Brain microvascular endothelial cell (primary cell): ENCODE data around the gene ZSCAN26.
"Not testable (repeated sequence)": the region's sequence is repeated elsewhere in the genome, so short reads cannot be mapped to it uniquely, and the experiment has no call there.

Source experiments
- DNase-seq: peaks from one replicate; pipeline ENCODE4 v3.0.0-alpha.2; 2020
- H3K27ac ChIP-seq: fragments of 250-450 bp; sonication (Bioruptor Pico); 2 replicates; pipeline ENCODE4 v1.5.1; 2020; ENCODE audit warnings: mild to moderate bottlenecking, moderate library complexity
- H3K27me3 ChIP-seq: fragments of 250-450 bp; sonication (Bioruptor Pico); replicated peaks from 2 replicates; pipeline ENCODE4 v1.5.1; 2020; ENCODE audit warnings: mild to moderate bottlenecking
- H3K36me3 ChIP-seq: fragments of 250-450 bp; sonication (Bioruptor Pico); replicated peaks from 2 replicates; pipeline ENCODE4 v1.5.1; 2020; ENCODE audit warnings: mild to moderate bottlenecking
- H3K4me3 ChIP-seq: 2 replicates; pipeline ENCODE4 v1.5.1; 2011; ENCODE audit warnings: low read depth, mild to moderate bottlenecking, control low read depth, low read length, moderate library complexity
- CTCF ChIP-seq: IDR thresholded peaks from 2 replicates; pipeline ENCODE4 v1.5.1; 2011; ENCODE audit warnings: low read depth, mild to moderate bottlenecking, moderate library complexity, low read length, control low read depth, inconsistent platforms; ENCODE audit errors: missing control alignments
- in situ Hi-C: cut with HindIII; loops from 2 replicates; pipeline ENCODE4 v1.10.0; 2017; ENCODE audit warnings: low sequenced_read_pairs, low pct_ligation_motif_present

ZSCAN26 gene

GRCh38 chr6:28295326-28295725 lies 28.4 kb downstream of the ZSCAN26 start:
- no peak overlapping the region for H3K4me3 ChIP-seq
- in situ Hi-C loops: no loop called here
- peaks cover 3% of the 10 kb centered on the region for H3K36me3 ChIP-seq
- DNase-seq: no peak
- H3K27me3 ChIP-seq: no peaks in the 10 kb centered on the region
- TF ChIP-seq CTCF: no peak
- no peak overlapping the region for H3K27ac ChIP-seq

GRCh38 chr6:28296520-28297060 lies 29.6 kb downstream of the ZSCAN26 start:
- no peak for DNase-seq
- no peak for TF ChIP-seq CTCF
- H3K36me3 ChIP-seq: peaks cover 6% of the 10 kb centered on the region
- no peaks in the 10 kb centered on the region for H3K27me3 ChIP-seq
- no peak overlapping the region for H3K4me3 ChIP-seq
- no peak overlapping the region for H3K27ac ChIP-seq
- in situ Hi-C loops: no loop called here

- no peaks in the 10 kb centered on the region for H3K27me3 ChIP-seq
- no peak overlapping the region for H3K4me3 ChIP-seq
- H3K36me3 ChIP-seq: peaks cover 5% of the 10 kb centered on the region
- in situ Hi-C loops: no loop called here
- TF ChIP-seq CTCF: no peak
- no peak overlapping the region for H3K27ac ChIP-seq
- no peak for DNase-seq
These were observed 36.6 kb downstream of the ZSCAN26 start for GRCh38 chr6:28303570-28303969.

- H3K27me3 ChIP-seq, DNase-seq, H3K36me3 ChIP-seq, H3K4me3 ChIP-seq, in situ Hi-C loops, H3K27ac ChIP-seq: not testable (repeated sequence)
These were observed 39.4 kb downstream of the ZSCAN26 start for GRCh38 chr6:28306363-28306762.

GRCh38 chr6:28311139-28311823 lies 44.3 kb downstream of the ZSCAN26 start:
- Histone ChIP-seq H3K36me3 (no peaks in the 10 kb centered on the region), H3K27me3 (no peaks in the 10 kb centered on the region), H3K27ac (no peak overlapping the region), H3K4me3 (no peak overlapping the region)
- no peak for TF ChIP-seq CTCF
- no peak for DNase-seq
- in situ Hi-C loops: no loop called here

- Histone ChIP-seq H3K27me3 (no peaks in the 10 kb centered on the region), H3K27ac (no peak overlapping the region), H3K4me3 (no peak overlapping the region), H3K36me3 (no peaks in the 10 kb centered on the region)
- in situ Hi-C loops: no loop called here
- no peak for DNase-seq
- no peak for TF ChIP-seq CTCF
These were observed 46.0 kb downstream of the ZSCAN26 start for GRCh38 chr6:28312939-28313338.
